Neural progenitor cell (in vitro differentiated cells): ENCODE results near the gene LYG1. TPM values are rescaled to one million over a fixed set of nuclear protein-coding genes. Genes with fewer than 3 reads are reported as not detected.

Experiments used
- DNase-seq: peaks from one replicate; pipeline ENCODE4 v3.0.0-alpha.2; 2016; ENCODE audit warnings: low spot score
- H2AFZ ChIP-seq: fragments of 200-600 bp; sonication (generic); replicated peaks from 2 replicates; pipeline ENCODE4 v1.6.1; 2016; ENCODE audit warnings: antibody characterized with exemption
- H3F3A ChIP-seq: fragments of 200-600 bp; sonication (generic); 2 replicates; pipeline ENCODE4 v1.6.1; 2016; ENCODE audit warnings: antibody characterized with exemption, low read depth
- H3K27ac ChIP-seq: fragments of 200-600 bp; sonication (generic); 2 replicates; pipeline ENCODE4 v1.5.1; 2016; ENCODE audit warnings: mild to moderate bottlenecking
- H3K27me3 ChIP-seq: fragments of 200-600 bp; sonication (generic); 2 replicates; pipeline ENCODE4 v1.6.1; 2016; ENCODE audit warnings: mild to moderate bottlenecking, moderate library complexity
- H3K36me3 ChIP-seq: fragments of 200-600 bp; sonication (generic); 2 replicates; pipeline ENCODE4 v1.5.1; 2016
- H3K4me1 ChIP-seq: fragments of 200-600 bp; sonication (generic); 2 replicates; pipeline ENCODE4 v1.6.1; 2016; ENCODE audit warnings: mixed run types
- H3K4me2 ChIP-seq: fragments of 200-600 bp; sonication (generic); 2 replicates; pipeline ENCODE4 v1.6.1; 2016
- H3K4me3 ChIP-seq: fragments of 200-600 bp; sonication (generic); 2 replicates; pipeline ENCODE4 v1.5.1; 2016
- H3K79me2 ChIP-seq: fragments of 200-600 bp; sonication (generic); 2 replicates; pipeline ENCODE4 v1.6.1; 2016; ENCODE audit warnings: low read depth
- H3K9ac ChIP-seq: fragments of 200-600 bp; sonication (generic); 2 replicates; pipeline ENCODE4 v1.6.1; 2016
- H3K9me3 ChIP-seq: fragments of 200-600 bp; sonication (generic); 2 replicates; pipeline ENCODE4 v1.5.1; 2016; ENCODE audit warnings: low read depth
- H4K20me1 ChIP-seq: fragments of 200-600 bp; sonication (generic); 2 replicates; pipeline ENCODE4 v1.6.1; 2016; ENCODE audit warnings: low read depth
- H3K27ac Mint-ChIP-seq: 3 replicates; pipeline ENCODE4 v1.8.0; 2021; ENCODE audit warnings: mixed read lengths
- H3K27me3 Mint-ChIP-seq: 2 replicates; pipeline ENCODE4 v1.8.0; 2022; ENCODE audit warnings: low read depth, mild to moderate bottlenecking, inconsistent platforms, moderate library complexity, mixed read lengths; ENCODE audit not compliant: insufficient read depth
- H3K36me3 Mint-ChIP-seq: 3 replicates; pipeline ENCODE4 v1.8.0; 2021; ENCODE audit warnings: mixed read lengths
- H3K4me1 Mint-ChIP-seq: 3 replicates; pipeline ENCODE4 v1.8.0; 2021; ENCODE audit warnings: mixed read lengths
- H3K4me3 Mint-ChIP-seq: 3 replicates; pipeline ENCODE4 v1.8.0; 2021; ENCODE audit warnings: mild to moderate bottlenecking, moderate library complexity, mixed read lengths
- H3K9me3 Mint-ChIP-seq: 3 replicates; pipeline ENCODE4 v1.8.0; 2020; ENCODE audit warnings: mixed read lengths
- EZH2 ChIP-seq: fragments of 200-600 bp; sonication (generic); IDR thresholded peaks from 2 replicates; pipeline ENCODE4 v1.6.1; 2017; ENCODE audit warnings: antibody characterized with exemption, mild to moderate bottlenecking, moderate library complexity
- EZH2phosphoT487 ChIP-seq: fragments of 200-600 bp; sonication (generic); IDR thresholded peaks from 2 replicates; pipeline ENCODE4 v1.6.1; 2017; ENCODE audit warnings: antibody characterized with exemption
- total RNA-seq: library from RNA; depleted of rRNA; stranded (reverse); fragments of >200 nt; gene quantifications from 2 replicates; pipeline ENCODE4 v1.2.3, GENCODE V29; 2015; ENCODE audit warnings: low replicate concordance
- TF ChIP-seq, protein P1 (sequence below): fragments of 200-600 bp; sonication (generic); IDR thresholded peaks from 2 replicates; pipeline ENCODE4 v1.5.1; 2017; ENCODE audit warnings: antibody characterized with exemption, mild to moderate bottlenecking

Gene LYG1
- total RNA-seq, 1 donor from 2014 or later: 2.1 TPM

DNA sequence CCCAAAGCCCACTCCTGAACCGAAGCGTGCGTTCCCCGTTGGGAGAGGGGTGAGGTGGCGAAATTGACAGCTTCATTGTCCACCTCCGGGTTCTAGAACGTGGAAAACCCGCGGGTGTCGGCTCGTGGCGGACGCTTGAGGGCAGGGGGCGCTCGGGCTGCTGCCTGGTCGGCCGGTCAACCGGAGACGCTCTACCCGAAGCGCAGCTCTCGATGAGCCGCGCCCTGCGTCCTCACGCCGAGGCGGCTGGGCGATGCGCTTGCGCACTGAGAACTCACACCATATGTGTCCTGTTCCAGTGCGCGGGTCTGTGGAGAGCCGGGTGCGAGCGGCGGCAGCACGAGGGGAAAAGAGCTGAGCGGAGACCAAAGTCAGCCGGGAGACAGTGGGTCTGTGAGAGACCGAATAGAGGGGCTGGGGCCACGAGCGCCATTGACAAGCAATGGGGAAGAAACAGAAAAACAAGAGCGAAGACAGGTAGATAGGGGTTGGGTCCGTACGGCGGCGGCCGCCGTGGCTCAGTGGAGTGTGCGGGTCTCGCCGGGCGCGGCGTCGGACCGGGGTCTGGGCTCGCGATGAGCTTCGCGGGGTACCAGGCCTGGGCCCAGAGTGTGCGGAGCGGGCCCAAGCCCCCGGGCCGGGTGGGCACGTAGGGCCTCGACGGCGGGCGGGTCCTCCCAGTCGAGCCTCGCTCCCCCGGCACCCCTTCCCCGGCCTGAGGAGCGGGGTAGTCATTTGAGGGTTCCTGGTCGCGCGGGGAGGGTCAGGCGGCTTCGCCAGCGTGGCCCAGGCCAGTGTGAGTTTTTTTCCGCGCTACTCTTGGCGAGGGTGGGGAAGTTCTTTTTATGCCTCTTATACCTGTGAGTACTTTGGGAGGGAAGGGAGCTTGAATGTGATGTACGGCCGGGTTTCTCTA, 36.4 kb upstream of the LYG1 start, which contains the start of gene EIF5B:
EIF5B (plus strand) TSS at position 277 of the 916 bp plus-strand sequence; CDS start at position 443, 166 bp downstream.
- Histone ChIP-seq H3K4me2 (peak within 1 kb of the TSS; percentile 80), H3K4me1 (peaks cover 5% of the 10 kb centered on the region), H4K20me1 (peaks cover 53% of the 10 kb centered on the region), H3K4me3 (peak within 1 kb of the TSS; percentile 83), H3K36me3 (peaks cover 4% of the 10 kb centered on the region), H3K9ac (peak within 1 kb of the TSS; percentile 65), H3K79me2 (peaks cover 89% of the 10 kb centered on the region), H2AFZ (peak within 1 kb of the TSS; percentile 87), H3K27ac (no peak within 1 kb of the TSS), H3K27me3 (no peaks in the 10 kb centered on the region), H3K9me3 (no peaks in the 10 kb centered on the region), H3F3A (peaks cover 6% of the 10 kb centered on the region)
- peak; percentile 98 for DNase-seq
- peaks cover 15% of the 10 kb centered on the region for H3K4me1 Mint-ChIP-seq
- H3K27me3 Mint-ChIP-seq: no peaks in the 10 kb centered on the region
- H3K4me3 Mint-ChIP-seq: no peak within 1 kb of the TSS
- TF ChIP-seq EZH2: no peak
- TF ChIP-seq, protein P1, sequence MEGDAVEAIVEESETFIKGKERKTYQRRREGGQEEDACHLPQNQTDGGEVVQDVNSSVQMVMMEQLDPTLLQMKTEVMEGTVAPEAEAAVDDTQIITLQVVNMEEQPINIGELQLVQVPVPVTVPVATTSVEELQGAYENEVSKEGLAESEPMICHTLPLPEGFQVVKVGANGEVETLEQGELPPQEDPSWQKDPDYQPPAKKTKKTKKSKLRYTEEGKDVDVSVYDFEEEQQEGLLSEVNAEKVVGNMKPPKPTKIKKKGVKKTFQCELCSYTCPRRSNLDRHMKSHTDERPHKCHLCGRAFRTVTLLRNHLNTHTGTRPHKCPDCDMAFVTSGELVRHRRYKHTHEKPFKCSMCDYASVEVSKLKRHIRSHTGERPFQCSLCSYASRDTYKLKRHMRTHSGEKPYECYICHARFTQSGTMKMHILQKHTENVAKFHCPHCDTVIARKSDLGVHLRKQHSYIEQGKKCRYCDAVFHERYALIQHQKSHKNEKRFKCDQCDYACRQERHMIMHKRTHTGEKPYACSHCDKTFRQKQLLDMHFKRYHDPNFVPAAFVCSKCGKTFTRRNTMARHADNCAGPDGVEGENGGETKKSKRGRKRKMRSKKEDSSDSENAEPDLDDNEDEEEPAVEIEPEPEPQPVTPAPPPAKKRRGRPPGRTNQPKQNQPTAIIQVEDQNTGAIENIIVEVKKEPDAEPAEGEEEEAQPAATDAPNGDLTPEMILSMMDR: peak; percentile 79
- no peak for TF ChIP-seq EZH2phosphoT487
- H3K9me3 Mint-ChIP-seq: no peaks in the 10 kb centered on the region
- peaks cover 4% of the 10 kb centered on the region for H3K36me3 Mint-ChIP-seq
- no peak within 1 kb of the TSS for H3K27ac Mint-ChIP-seq

DNA sequence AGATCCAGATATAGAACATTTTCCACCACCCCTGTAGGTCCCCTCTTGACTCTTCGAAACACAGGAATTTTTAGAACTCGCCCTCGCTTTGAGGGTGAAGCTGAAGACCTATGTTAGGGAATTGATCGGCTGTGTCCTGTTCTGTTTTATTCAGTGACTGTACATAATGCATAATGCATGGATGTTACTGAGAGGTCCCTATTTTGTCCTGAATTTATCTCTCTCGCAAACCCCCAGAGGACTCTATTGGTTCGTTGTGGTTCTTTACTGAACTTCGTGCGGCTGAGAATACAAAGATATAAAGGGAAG, 35.8 kb upstream of the LYG1 start:
- H3K9me3 Mint-ChIP-seq: no peaks in the 10 kb centered on the region
- Histone ChIP-seq H3K4me3 (peak overlapping the region; percentile 83), H3K27ac (no peak overlapping the region), H2AFZ (peak overlapping the region; percentile 80), H3K9me3 (no peaks in the 10 kb centered on the region), H3F3A (peaks cover 6% of the 10 kb centered on the region), H4K20me1 (peaks cover 47% of the 10 kb centered on the region), H3K4me1 (peaks cover 5% of the 10 kb centered on the region), H3K4me2 (peak overlapping the region; percentile 80), H3K36me3 (peaks cover 4% of the 10 kb centered on the region), H3K79me2 (peaks cover 89% of the 10 kb centered on the region), H3K9ac (no peak overlapping the region), H3K27me3 (no peaks in the 10 kb centered on the region)
- H3K36me3 Mint-ChIP-seq: peaks cover 8% of the 10 kb centered on the region
- H3K4me3 Mint-ChIP-seq: no peak overlapping the region
- H3K27me3 Mint-ChIP-seq: no peaks in the 10 kb centered on the region
- no peak overlapping the region for H3K27ac Mint-ChIP-seq
- TF ChIP-seq, protein P1: no peak
- TF ChIP-seq EZH2 (no peak), EZH2phosphoT487 (no peak)
- no peak for DNase-seq
- peaks cover 15% of the 10 kb centered on the region for H3K4me1 Mint-ChIP-seq

DNA sequence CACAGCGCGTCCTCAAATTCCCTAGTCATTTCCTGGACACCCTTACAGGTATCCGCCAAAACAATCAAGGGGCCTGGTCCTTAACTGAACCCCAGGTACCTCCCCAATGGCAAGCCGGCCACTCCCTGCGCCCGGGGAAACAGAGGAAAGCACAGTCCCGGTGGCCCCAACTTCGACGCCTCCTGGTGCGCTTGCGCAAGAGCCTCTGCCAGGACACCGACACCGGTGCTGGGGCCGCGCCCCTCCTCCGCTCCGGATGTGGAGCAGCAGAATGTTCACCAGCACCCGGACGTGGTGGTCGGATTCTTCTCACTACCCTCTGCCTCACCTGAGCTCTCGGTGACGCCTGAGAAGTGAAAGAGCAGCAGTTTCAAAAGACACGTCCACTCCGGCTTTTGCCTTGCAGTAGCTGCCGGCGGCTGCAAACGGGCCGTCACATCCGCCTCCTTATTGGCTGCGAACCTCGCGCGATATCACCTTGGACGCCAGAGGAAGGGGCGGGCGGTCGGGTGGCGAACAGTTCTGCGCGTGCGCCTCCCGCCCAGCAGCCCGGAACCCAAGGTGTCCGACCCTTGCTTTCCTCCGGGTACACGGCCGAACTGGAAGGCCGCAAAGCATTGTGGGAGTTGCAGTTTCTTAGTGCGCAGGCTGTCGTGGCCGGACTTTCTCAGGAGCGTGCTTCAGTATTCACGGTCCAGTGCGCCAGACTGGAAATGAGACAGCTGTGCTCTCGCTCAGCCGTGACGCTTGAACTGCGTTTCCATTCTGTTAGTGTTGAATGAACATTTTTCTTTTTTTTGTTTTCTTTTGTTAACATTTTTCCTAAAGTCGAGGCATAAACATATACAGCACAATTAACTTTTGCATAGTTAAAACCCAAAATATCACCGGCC, 35.2 kb upstream of the LYG1 start, which contains the start of gene TXNDC9:
TXNDC9 (minus strand) TSS at position 423 of the 893 bp plus-strand sequence. CDS start 3,123 bp downstream, outside the sequence.
- H3K4me1 Mint-ChIP-seq: peaks cover 15% of the 10 kb centered on the region
- H3K36me3 Mint-ChIP-seq: peaks cover 8% of the 10 kb centered on the region
- DNase-seq: peak; percentile 100
- H3K27me3 ChIP-seq: no peaks in the 10 kb centered on the region
- H3K9me3 ChIP-seq: no peaks in the 10 kb centered on the region
- H3K4me3 Mint-ChIP-seq: no peak within 1 kb of the TSS
- H3K27ac ChIP-seq: peak within 1 kb of the TSS; percentile 64
- peaks cover 6% of the 10 kb centered on the region for H3F3A ChIP-seq
- H3K4me3 ChIP-seq: peak within 1 kb of the TSS; percentile 83
- TF ChIP-seq EZH2phosphoT487 (no peak), EZH2 (no peak)
- TF ChIP-seq, protein P1: no peak
- H2AFZ ChIP-seq: peak within 1 kb of the TSS; percentile 96
- H3K27me3 Mint-ChIP-seq: no peaks in the 10 kb centered on the region
- peaks cover 41% of the 10 kb centered on the region for H4K20me1 ChIP-seq
- H3K27ac Mint-ChIP-seq: peak within 1 kb of the TSS; percentile 61
- H3K4me2 ChIP-seq: peak within 1 kb of the TSS; percentile 80
- peaks cover 88% of the 10 kb centered on the region for H3K79me2 ChIP-seq
- H3K4me1 ChIP-seq: peaks cover 5% of the 10 kb centered on the region
- H3K36me3 ChIP-seq: peaks cover 5% of the 10 kb centered on the region
- H3K9ac ChIP-seq: peak within 1 kb of the TSS; percentile 86
- H3K9me3 Mint-ChIP-seq: no peaks in the 10 kb centered on the region
